OCI-LY1 (cell line): Measurements from ENCODE around the gene MAML2.

ENCODE experiments used
- H2AFZ ChIP-seq: fragments of 200-600 bp; sonication (generic), shearing (Covaris generic); 2 replicates; pipeline ENCODE4 v1.6.0; 2014; ENCODE audit warnings: antibody characterized with exemption, mild to moderate bottlenecking, low read length
- H3F3A ChIP-seq: fragments of 200-600 bp; sonication (generic), shearing (Covaris generic); 2 replicates; pipeline ENCODE4 v1.6.0; 2014; ENCODE audit warnings: mild to moderate bottlenecking, antibody characterized with exemption, low read length, moderate library complexity; ENCODE audit not compliant: insufficient read depth
- H3K27ac ChIP-seq: fragments of 200-600 bp; sonication (generic); 2 replicates; pipeline ENCODE4 v1.5.1; 2014; ENCODE audit warnings: low read length, mixed run types, mild to moderate bottlenecking, low read depth; ENCODE audit not compliant: poor library complexity, severe bottlenecking
- H3K27me3 ChIP-seq: fragments of 200-600 bp; sonication (generic); 2 replicates; pipeline ENCODE4 v1.6.0; 2014; ENCODE audit warnings: antibody characterized with exemption, mild to moderate bottlenecking, low read length, moderate library complexity; ENCODE audit not compliant: insufficient read depth
- H3K36me3 ChIP-seq: fragments of 200-600 bp; sonication (generic); 2 replicates; pipeline ENCODE4 v1.6.1; 2014; ENCODE audit warnings: mild to moderate bottlenecking, antibody characterized with exemption, low read length, moderate library complexity, mixed read lengths; ENCODE audit not compliant: insufficient read depth
- H3K4me1 ChIP-seq: fragments of 200-600 bp; sonication (generic); 2 replicates; pipeline ENCODE4 v1.5.1; 2014; ENCODE audit warnings: mild to moderate bottlenecking, low read length, moderate library complexity; ENCODE audit not compliant: insufficient read depth, severe bottlenecking
- H3K4me2 ChIP-seq: fragments of 200-600 bp; sonication (generic), shearing (Covaris generic); 2 replicates; pipeline ENCODE4 v1.6.1; 2014; ENCODE audit warnings: low read length
- H3K4me3 ChIP-seq: fragments of 200-600 bp; sonication (generic); 2 replicates; pipeline ENCODE4 v1.5.1; 2014; ENCODE audit warnings: low read length, low read depth, mild to moderate bottlenecking, mixed read lengths; ENCODE audit not compliant: poor library complexity, severe bottlenecking
- H3K79me2 ChIP-seq: fragments of 200-600 bp; shearing (Covaris generic); 2 replicates; pipeline ENCODE4 v1.6.1; 2016; ENCODE audit warnings: mixed run types, low read length, mixed read lengths; ENCODE audit not compliant: insufficient read depth
- H3K9ac ChIP-seq: fragments of 200-600 bp; sonication (generic), shearing (Covaris generic); 2 replicates; pipeline ENCODE4 v1.6.1; 2014; ENCODE audit warnings: mild to moderate bottlenecking, low read length, mixed read lengths
- H3K9me2 ChIP-seq: fragments of 200-600 bp; sonication (generic), shearing (Covaris generic); 2 replicates; pipeline ENCODE4 v1.6.1; 2014; ENCODE audit warnings: low read depth, mild to moderate bottlenecking, low read length, mixed read lengths
- H3K9me3 ChIP-seq: fragments of 200-600 bp; shearing (Covaris generic); 2 replicates; pipeline ENCODE4 v1.6.1; 2014; ENCODE audit warnings: low read length, mixed read lengths
- H4K20me1 ChIP-seq: fragments of 200-600 bp; sonication (generic), shearing (Covaris generic); 2 replicates; pipeline ENCODE4 v1.6.0; 2016; ENCODE audit warnings: mild to moderate bottlenecking, low read length; ENCODE audit not compliant: insufficient read depth
- EZH2 ChIP-seq: fragments of 200-600 bp; sonication (generic), shearing (Covaris generic); IDR thresholded peaks from 2 replicates; pipeline ENCODE4 v1.8.0; 2017; ENCODE audit warnings: borderline replicate concordance, mixed run types, mild to moderate bottlenecking, antibody characterized with exemption, low read length, moderate library complexity, mixed read lengths
- TF ChIP-seq, protein P1 (sequence below): fragments of 200-600 bp; sonication (generic), shearing (Covaris generic); IDR thresholded peaks from 2 replicates; pipeline ENCODE4 v1.5.1; 2017; ENCODE audit warnings: mild to moderate bottlenecking, antibody characterized with exemption, low read length, moderate library complexity, mixed read lengths

The MAML2 gene

DNA sequence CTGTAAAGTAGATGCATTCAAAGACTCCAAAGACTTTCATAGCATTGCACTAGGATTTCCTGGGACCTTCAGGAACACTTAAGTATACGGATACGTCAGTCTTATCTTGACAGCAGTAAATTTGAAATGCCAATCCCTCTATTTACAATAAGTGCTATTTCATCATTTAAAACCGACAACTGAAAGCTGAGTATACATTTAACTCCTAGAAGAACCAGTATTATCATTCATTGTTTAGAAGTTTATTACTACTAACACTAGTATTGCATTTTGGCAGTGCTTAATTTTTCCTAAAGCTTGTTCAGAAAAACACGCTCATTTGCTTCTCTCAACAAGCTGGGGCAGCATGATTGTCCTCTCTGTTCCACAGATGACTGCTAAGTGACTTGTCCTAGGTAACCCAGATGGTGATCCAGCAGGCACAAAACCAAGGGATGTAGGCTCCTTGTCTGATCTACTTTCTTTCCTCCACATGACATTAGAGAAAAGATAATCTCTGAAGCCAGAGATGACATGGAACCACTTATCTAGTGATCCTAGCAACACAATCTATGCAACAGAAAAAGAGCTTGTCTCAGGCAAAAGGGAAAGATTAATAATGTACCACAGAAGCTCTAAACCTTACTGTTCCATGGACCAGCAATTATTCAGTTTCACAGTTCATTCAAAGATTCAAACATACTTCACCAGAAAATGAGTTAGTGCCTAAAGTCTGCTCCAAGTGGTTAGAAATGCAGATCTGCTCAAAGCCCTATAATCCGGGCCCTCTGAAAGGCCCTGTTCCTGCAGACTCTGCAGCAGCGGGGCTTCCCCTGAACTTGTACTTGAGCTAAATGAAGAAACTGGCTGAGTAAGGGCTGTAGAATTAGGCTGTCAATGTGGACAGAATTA lies 5.2 kb downstream of the MAML2 start:
- peak overlapping the region; percentile 73; the same call in 1 of the 2 replicates for H3K4me2 ChIP-seq
- no peaks in the 10 kb centered on the region for H3K9me2 ChIP-seq
- H4K20me1 ChIP-seq: no peaks in the 10 kb centered on the region
- no peaks in the 10 kb centered on the region for H3K36me3 ChIP-seq
- H3K4me3 ChIP-seq: peak overlapping the region; percentile 43
- H2AFZ ChIP-seq: no peak overlapping the region
- H3K79me2 ChIP-seq: no peaks in the 10 kb centered on the region
- no peaks in the 10 kb centered on the region for H3F3A ChIP-seq
- no peak overlapping the region for H3K27ac ChIP-seq
- no peaks in the 10 kb centered on the region for H3K27me3 ChIP-seq
- no peak overlapping the region for H3K9ac ChIP-seq
- H3K4me1 ChIP-seq: peaks cover 58% of the 10 kb centered on the region
- no peak for TF ChIP-seq EZH2
- TF ChIP-seq, protein P1, sequence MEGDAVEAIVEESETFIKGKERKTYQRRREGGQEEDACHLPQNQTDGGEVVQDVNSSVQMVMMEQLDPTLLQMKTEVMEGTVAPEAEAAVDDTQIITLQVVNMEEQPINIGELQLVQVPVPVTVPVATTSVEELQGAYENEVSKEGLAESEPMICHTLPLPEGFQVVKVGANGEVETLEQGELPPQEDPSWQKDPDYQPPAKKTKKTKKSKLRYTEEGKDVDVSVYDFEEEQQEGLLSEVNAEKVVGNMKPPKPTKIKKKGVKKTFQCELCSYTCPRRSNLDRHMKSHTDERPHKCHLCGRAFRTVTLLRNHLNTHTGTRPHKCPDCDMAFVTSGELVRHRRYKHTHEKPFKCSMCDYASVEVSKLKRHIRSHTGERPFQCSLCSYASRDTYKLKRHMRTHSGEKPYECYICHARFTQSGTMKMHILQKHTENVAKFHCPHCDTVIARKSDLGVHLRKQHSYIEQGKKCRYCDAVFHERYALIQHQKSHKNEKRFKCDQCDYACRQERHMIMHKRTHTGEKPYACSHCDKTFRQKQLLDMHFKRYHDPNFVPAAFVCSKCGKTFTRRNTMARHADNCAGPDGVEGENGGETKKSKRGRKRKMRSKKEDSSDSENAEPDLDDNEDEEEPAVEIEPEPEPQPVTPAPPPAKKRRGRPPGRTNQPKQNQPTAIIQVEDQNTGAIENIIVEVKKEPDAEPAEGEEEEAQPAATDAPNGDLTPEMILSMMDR: no peak
- H3K9me3 ChIP-seq: no peaks in the 10 kb centered on the region

- no peak overlapping the region for H3K4me3 ChIP-seq
- peaks cover 45% of the 10 kb centered on the region for H3K4me1 ChIP-seq
- no peaks in the 10 kb centered on the region for H3F3A ChIP-seq
- H3K4me2 ChIP-seq: no peak overlapping the region
- no peaks in the 10 kb centered on the region for H3K9me3 ChIP-seq
- no peak overlapping the region for H3K27ac ChIP-seq
- H3K9ac ChIP-seq: no peak overlapping the region
- H3K27me3 ChIP-seq: no peaks in the 10 kb centered on the region
- H4K20me1 ChIP-seq: no peaks in the 10 kb centered on the region
- no peak overlapping the region for H2AFZ ChIP-seq
- no peaks in the 10 kb centered on the region for H3K9me2 ChIP-seq
- no peaks in the 10 kb centered on the region for H3K79me2 ChIP-seq
- no peaks in the 10 kb centered on the region for H3K36me3 ChIP-seq
- TF ChIP-seq, protein P1: no peak
- TF ChIP-seq EZH2: no peak
Observed at GRCh38 chr11:96335388-96335787, 7.6 kb downstream of the MAML2 start.

- H3K4me3 ChIP-seq: no peak overlapping the region
- H3F3A ChIP-seq: no peaks in the 10 kb centered on the region
- H4K20me1 ChIP-seq: no peaks in the 10 kb centered on the region
- H3K4me1 ChIP-seq: peaks cover 34% of the 10 kb centered on the region
- no peaks in the 10 kb centered on the region for H3K79me2 ChIP-seq
- H3K9me2 ChIP-seq: no peaks in the 10 kb centered on the region
- H3K36me3 ChIP-seq: no peaks in the 10 kb centered on the region
- no peaks in the 10 kb centered on the region for H3K27me3 ChIP-seq
- H3K4me2 ChIP-seq: no peak overlapping the region
- no peak overlapping the region for H2AFZ ChIP-seq
- H3K9me3 ChIP-seq: no peaks in the 10 kb centered on the region
- TF ChIP-seq EZH2: no peak
- TF ChIP-seq, protein P1: no peak
- no peak overlapping the region for H3K27ac ChIP-seq
- H3K9ac ChIP-seq: no peak overlapping the region
Observed at GRCh38 chr11:96334219-96334618, 8.8 kb downstream of the MAML2 start.
